ENCODE measurements around the gene CHRNG.
"Not testable (repeated sequence)": the region's sequence is repeated elsewhere in the genome, so short reads cannot be mapped to it uniquely, and the experiment has no call there.

CHRNG gene

GRCh38 chr2:232526372-232526941, 13.0 kb upstream of the CHRNG start:
- no peak for DNase-seq (ENCODE audit: low read depth in 2 of 3, low spot score in 1 of 3)

GRCh38 chr2:232527905-232528470, 11.5 kb upstream of the CHRNG start:
- no peak for DNase-seq (ENCODE audit: low read depth in 2 of 3, low spot score in 1 of 3)

- DNase-seq (ENCODE audit: low read depth in 2 of 3, low spot score in 1 of 3) = no peak
Measured at GRCh38 chr2:232528746-232529460, 10.6 kb upstream of the CHRNG start.

- no peak for DNase-seq (ENCODE audit: low read depth in 2 of 3, low spot score in 1 of 3)
Measured at GRCh38 chr2:232529806-232530547, 9.5 kb upstream of the CHRNG start.

- DNase-seq (ENCODE audit: low read depth in 2 of 3, low spot score in 1 of 3) = no peak
Measured at GRCh38 chr2:232530626-232531260, 8.7 kb upstream of the CHRNG start.

GRCh38 chr2:232532419-232532818, 7.1 kb upstream of the CHRNG start:
- no peak for DNase-seq (ENCODE audit: low read depth in 2 of 3, low spot score in 1 of 3)

GRCh38 chr2:232532821-232533220, 6.7 kb upstream of the CHRNG start:
- not testable (repeated sequence) for DNase-seq (ENCODE audit: low read depth in 2 of 3, low spot score in 1 of 3)

GRCh38 chr2:232533944-232534710, 5.4 kb upstream of the CHRNG start:
- no peak for DNase-seq (ENCODE audit: low read depth in 2 of 3, low spot score in 1 of 3)

GRCh38 chr2:232534940-232535651, 4.4 kb upstream of the CHRNG start:
- DNase-seq (ENCODE audit: low read depth in 2 of 3, low spot score in 1 of 3) = no peak

- no peak for DNase-seq (ENCODE audit: low read depth in 2 of 3, low spot score in 1 of 3)
Measured at GRCh38 chr2:232535761-232536530, 3.5 kb upstream of the CHRNG start.

- no peak for DNase-seq (ENCODE audit: low read depth in 2 of 3, low spot score in 1 of 3)
Measured at GRCh38 chr2:232537079-232537478, 2.4 kb upstream of the CHRNG start.

- no peak for DNase-seq (ENCODE audit: low read depth in 2 of 3, low spot score in 1 of 3)
Measured at GRCh38 chr2:232537499-232537898, 2.0 kb upstream of the CHRNG start.

GRCh38 chr2:232538671-232539070, 821 bp upstream of the CHRNG start:
- DNase-seq (ENCODE audit: low read depth in 2 of 3, low spot score in 1 of 3) = no peak

- no peak for DNase-seq (ENCODE audit: low read depth in 2 of 3, low spot score in 1 of 3)
Measured at GRCh38 chr2:232540441-232541041, 1.0 kb downstream of the CHRNG start.

GRCh38 chr2:232541195-232541960, 1.9 kb downstream of the CHRNG start:
- DNase-seq (ENCODE audit: low read depth in 2 of 3, low spot score in 1 of 3) = no peak

- DNase-seq (ENCODE audit: low read depth in 2 of 3, low spot score in 1 of 3) = no peak
Measured at GRCh38 chr2:232541961-232542714, 2.6 kb downstream of the CHRNG start.

GRCh38 chr2:232542715-232543467, 3.4 kb downstream of the CHRNG start:
- no peak for DNase-seq (ENCODE audit: low read depth in 2 of 3, low spot score in 1 of 3)

Measured in stimulated activated CD4-positive, alpha-beta T cell treated with anti-CD3 and anti-CD28 coated beads, Interleukin-12 subunit alpha, Interleukin-12 subunit beta, amount 100 ng/mL, for 48 hours (primary cell).